NCI-H187 treated with DMSO at 0.1 percent for 48 hours (cell line): Measurements from ENCODE around the gene UPP2.

Experiments
- DNase-seq: peaks from one replicate; lab custom pipeline; 2025; lab: John Stamatoyannopoulos, UW

Gene UPP2

DNA sequence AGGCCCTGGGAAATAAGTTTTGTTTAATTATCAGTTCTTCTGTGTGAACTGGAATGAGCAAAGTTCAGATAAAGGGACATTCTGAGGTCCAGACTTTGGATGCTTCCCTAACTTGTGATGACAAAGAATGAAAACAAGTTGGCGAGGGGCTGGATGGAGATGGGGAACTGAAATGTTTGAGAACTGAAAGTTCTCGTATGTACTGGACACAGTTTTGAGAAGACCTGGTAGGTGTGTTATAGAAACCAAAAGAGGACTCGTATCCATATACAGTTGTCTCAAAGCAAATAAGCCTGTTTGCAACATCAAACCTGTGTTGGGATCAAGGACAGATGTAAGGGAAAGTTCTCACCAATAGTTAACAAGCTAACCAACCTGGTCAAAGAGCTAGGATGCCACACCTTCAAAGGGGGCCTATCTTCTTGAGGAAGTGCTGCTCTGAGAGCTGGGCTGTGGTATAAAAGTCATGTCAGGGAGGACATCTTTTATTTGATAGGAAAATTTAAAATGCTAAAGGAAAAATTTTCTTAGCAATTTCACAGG lies at the start of gene UPP2:
UPP2 (plus strand) TSS at position 493 of the 543 bp plus-strand sequence. CDS start 188 bp downstream, outside the sequence.
- DNase-seq, result no peak

DNA sequence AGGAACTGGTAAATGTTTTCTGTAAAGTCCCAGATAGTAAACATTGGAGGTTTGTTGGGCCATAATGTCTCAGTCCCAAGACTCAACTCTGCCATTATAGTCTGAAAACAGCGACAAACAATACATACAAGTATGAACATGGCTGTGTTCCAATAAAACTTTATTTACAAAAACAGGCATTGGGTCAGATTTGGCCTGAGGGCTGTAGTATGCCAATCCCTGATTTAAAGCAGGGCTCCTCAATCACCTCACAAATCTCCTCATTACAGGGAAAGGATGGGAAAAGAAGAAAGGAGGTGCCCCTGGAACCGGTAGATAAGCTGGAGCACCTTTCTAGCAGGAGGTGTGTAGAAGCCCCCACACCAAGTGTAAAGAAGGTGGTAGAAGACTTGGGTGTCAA lies 48.9 kb upstream of the UPP2 start:
- no peak for DNase-seq

DNA sequence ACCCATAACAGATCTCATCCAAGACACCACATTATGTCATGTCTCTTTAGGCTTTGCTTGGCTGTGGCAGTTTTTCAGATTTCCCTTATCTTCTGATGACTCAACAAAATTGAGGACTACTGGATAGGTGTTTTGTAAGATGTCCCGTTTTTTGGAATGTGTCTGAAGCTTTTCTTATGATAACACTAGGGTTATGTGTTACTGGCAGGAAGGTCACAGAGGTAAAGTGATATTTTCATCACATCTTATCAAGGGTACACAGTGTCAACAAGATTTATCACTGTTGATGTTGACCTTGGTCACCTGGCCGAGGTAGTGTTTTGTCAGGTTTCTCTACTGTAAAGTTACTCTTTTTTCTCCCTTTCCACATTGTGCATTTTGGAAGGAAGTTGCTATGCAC lies 44.8 kb upstream of the UPP2 start:
- no peak for DNase-seq

DNA sequence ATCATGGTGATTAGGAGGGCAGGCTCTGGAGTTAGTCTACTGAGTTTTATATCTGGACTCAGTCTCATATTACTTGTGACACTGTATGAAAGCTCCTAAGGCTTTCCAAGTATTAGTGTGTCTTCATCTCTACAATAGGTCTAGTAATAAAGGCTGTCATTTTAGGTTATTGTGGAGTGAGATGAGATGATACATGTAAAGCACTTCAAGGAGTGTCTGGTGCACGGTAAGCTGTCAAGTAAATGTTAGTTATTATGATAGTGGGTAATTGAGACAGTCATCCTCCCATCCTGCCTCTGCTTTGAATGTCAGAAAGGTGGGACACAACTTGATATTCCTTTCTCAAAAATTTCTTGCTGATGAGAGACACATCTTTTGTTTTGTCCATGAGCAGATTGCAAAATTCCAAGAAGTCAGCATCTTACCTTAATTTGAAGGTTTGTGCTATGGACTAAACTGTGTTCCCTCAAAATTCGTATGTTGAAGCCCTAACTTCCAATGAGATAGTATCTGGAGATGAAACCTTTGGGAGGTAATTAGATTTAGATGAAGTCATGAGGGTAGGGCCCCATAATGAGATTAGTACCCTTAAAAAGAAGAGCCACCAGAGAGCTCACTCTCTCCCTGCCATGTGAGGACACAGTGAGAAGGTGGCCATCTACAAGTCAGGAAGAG lies 41.4 kb upstream of the UPP2 start:
- DNase-seq, result no peak

DNA sequence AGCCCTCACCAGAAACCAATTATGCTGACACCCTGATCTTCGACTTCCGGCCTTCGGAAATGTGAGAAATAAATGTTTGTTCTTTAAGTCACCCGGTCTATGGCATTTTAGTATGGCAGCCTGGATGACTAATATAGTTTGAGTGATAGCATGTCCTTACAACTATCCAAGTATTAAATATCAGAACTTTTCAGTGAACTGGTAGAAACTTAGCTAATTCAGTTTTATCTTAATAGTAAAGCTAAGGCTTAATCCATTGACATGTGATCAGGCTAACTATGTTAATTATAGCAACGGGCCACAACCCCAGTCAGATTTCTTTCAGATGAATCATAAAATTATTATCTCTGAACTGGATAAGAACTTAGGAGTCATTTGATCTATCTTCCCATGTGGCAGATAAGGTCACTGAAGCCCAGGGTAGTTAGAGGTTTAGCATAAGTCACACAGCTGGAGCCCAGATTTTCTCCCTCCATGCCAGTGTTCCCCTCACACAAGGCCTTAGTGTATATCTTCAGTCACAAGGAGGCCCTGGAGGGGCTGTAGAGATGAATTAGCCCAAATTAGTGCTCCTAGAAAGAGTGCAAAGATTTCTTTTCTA lies 40.7 kb upstream of the UPP2 start:
- no peak for DNase-seq

DNA sequence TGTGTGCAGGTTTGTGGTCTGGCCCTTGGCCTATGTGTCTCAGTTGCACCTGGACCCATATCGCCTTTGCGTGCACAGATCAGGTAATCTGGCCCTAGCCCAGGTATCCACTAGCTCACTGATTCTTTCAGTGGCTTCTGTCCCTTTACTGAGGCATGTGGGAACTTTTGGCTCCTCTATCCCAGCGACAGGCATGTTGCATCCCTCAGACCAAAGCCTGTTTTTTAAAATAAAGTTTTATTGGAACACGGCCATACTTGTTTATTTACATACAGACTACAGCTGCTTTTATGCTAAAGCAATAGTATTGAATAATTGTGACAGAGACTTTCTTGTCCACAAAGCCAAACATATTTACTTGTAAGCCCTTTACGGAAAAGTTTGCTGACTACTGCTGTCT lies 39.9 kb upstream of the UPP2 start:
- DNase-seq, result no peak

DNA sequence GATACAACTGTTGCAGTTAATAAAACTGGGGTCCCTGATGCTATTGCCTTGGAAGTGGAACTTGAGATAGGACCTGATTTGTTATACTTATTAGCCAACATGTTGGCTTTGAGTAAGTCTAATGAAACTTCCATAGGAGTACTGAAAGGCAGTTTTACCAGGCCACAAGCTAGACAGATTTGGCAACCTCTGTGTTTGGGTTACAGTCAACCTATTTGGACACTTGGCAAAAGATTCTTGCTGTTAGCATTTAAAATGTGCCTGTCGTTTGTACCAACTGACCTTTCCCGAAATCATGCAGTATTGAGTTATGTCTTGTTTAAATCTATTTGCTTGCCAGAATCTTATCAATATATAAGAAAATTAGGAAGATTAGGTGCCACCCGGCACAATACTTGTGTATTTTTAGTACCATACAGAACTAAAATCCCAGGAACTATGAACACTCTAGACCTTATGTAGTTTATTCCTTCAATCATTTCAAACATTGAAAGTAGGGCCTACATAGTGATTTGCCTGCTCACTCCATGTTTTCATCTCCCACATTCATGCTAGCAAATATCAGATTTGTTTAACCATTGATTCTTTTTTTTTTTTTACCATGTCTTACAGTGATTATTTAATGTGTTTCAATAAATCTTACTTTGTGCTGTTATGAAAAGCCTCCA lies 35.5 kb upstream of the UPP2 start:
- DNase-seq, result no peak

DNA sequence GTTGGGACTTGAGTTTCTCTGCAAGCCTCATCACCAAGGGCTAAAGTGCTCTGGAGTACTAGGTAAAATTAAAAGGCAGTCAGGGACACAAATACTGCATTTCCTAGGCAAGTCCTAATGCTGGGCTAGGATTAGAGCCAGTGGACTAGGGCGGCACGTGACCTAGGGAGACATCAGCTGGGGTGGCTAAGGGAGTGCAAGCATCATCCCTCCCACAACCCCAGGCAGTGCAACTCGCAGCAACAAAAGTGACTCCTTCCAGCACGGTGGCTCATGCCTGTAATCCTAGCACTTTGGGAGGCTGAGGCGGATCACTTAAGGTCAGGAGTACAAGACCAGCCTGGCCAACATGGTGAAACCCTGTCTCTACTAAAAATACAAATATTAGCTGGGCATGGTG lies 30.7 kb upstream of the UPP2 start:
- DNase-seq, result no peak

DNA sequence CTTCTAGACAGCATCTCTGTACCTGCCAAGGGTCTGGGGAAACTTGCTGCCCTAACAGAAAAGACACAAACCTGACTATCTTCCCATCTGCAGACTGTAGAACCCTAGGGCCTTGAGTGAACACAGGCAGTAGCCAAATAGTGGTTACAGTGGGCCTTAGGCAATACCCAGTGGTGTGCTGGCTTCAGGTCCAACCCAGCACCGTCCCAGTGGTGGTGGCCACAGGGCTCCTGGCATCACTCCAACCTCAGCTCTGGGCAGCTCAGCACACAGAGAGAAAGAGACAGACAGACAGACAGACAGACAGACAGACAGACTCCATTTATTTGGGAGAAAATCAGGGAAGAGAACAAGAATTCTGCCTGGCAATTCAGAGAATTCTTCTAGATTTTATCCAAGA lies 29.3 kb upstream of the UPP2 start:
- DNase-seq, result no peak

DNA sequence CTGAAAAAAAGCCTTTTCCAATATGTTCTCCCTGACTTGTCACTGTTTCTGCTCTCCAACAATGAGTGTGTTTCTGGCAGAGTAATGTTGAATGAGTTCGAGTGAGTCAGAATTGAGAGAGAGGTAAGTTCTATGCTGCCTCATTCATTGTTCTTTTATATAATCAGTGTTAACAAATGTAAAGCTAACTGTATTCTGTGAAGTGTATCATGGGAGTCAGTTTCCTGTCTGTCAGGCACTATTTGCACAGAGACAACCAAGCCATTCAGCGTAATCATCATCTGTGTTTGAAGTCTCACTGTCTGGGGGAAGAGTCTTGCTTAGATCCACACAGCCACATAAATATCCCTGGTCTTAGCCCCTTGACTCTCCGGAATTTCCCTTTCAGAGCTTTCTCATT lies 22.0 kb upstream of the UPP2 start:
- no peak for DNase-seq

DNA sequence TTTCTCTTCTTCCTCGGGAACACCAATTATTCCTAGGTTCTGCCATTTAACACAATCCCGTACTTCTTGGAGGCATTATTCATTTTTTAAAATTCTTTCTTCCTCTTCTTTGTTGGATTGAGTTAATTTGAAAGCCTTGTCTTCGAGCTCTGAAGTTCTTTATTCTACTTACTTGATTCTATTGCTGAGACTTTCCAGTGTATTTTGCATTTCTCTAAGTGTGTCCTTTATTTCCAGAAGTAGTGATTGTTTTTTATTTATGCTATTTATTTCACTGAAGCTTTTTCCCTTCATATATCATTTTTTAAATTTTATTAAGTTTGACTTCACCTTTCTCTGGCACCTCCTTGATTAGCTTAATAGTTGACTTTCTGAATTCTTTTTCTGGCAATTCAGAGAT lies 13.6 kb upstream of the UPP2 start:
- DNase-seq, result no peak

DNA sequence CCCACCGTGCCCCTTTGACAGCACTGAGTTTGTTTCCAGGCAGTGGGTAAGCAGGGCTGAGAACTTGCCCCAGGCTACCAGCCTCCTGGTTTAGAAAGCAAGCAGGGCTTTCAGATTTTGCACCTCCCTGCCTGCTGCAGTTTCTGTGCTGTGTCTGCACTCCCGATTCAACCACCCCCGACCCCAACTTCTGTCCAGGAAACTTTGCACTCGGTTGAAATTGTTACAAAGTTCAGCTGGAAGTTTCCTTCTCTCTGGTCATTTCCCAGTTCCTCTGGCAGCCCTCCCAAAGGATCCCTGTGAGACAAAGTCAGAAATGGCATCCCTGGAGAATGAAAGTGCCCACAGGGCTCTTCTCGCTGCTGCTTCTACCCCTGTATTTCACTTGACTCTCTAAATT lies 12.4 kb upstream of the UPP2 start:
- DNase-seq, result no peak

DNA sequence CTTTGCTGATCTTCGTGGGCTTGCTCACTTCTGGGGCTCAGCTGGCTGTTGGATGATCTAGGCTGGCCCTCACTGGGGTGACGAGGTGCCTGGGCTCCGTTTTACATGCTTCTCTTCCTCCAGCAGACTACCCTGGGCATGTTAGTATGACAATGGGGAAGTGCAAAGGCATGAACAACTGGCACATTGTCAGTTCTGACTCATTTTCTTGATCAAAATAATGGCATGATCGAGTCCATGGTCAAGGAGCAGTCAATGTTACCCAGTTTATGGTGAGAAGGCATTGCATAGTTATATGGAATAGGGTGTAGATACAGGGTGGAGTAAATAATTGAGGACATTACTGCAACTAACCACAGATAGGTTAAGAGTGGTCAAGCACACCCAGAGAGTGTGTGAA lies 10.0 kb upstream of the UPP2 start:
- no peak for DNase-seq

DNA sequence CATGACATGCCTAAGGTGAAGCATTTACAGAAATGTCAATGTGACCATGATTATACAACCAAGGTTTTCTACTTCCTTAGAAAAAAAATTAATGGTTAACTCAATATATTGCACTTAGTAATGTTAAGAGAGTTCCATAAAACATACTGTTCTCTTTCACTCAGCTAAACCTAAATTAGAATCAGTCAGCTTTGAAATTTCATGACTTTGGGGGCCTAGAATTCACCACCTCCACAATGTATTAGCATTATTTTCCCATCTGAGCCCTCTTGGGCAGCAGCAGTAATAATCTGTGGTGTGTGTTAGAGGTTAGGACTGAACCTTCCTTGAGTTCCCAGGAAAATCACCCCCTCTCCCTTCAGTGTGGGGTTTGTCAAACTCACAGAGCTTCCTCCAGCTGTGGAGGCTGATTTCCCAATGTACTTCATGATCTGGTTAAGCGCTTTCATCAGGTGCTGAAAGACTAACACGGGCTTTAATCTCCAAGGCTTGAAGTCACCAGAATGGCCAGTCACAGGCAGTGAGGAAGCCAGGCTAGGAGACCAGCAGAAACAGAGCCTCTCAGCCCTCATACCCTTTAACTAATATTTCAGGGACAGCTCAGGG lies 7.1 kb upstream of the UPP2 start:
- no peak for DNase-seq

DNA sequence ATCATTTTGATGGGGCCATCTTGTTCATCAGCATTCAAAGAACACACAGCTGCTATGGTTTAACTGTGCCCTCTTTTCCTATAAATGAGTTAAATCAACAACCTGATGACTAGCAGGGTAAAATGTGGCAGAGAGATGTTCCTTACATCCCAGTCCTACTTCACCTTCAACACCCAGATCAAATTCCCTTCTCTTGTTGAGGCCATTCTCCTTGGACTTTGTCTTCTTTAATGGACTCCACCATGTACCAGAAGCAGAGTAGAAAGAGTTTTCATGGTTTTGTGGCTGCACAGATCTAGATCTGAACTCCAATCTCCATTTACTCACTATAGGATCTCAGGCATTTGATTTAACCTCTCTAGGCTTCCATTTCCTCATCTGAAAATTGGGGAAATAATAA lies 6.4 kb upstream of the UPP2 start:
- DNase-seq, result no peak

DNA sequence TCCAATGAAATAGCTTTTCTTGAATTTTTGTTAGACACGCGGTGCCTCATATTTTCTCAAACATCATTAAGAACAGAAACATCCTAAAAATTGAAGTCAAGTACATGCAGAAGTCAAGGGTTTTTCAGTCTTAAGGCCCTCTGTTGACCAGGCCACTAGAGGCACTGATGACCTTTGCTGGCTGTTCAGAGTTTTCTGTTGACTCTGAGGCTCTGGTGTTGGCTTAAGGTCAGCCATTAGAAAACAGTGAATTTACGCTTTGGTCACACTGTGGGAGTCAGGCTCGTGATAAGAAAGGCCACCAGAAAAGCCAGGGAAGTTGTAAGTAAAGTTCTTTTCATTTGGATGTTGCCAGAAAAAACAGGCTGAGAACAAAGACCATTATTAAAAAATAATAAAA lies 5.8 kb upstream of the UPP2 start:
- DNase-seq, result no peak

DNA sequence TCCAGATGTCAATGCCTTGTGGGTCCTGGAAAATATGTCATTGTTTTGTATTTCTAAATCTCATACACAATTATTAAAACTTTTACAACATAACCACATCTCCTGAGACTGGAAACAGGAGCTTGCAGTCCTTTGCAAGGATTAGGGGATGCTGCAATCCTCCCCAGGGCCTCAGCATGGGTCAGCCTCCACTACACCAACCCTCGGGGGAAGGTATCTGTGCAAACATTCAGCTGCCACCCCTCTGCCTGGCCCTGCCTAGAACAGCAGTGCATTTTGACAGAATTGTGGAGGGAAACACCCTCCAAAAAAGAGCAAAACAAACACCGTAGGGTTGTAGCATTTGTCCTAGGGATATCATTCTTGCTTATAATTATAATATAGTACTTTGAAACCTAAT lies 4.2 kb upstream of the UPP2 start:
- DNase-seq, result no peak

DNA sequence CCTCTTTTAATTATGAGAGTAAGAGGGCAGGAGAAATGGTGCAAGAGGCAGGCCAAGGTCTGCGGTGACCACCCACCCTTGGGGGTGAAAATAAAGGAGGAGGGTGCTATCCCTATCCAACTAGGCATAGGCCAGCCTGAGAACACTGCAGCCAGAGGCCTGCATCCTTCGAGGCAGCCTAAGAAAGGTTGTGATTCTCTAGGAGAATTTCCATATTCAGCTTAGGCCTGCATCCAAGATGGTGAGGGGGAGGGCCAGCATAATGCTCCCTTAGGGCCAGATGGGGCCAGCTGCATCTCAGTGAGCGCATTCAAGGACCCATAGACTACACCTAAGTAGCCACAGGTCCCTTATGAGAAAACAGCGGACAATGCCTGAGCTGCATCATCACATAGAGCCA lies 3.5 kb upstream of the UPP2 start:
- DNase-seq, result no peak

DNA sequence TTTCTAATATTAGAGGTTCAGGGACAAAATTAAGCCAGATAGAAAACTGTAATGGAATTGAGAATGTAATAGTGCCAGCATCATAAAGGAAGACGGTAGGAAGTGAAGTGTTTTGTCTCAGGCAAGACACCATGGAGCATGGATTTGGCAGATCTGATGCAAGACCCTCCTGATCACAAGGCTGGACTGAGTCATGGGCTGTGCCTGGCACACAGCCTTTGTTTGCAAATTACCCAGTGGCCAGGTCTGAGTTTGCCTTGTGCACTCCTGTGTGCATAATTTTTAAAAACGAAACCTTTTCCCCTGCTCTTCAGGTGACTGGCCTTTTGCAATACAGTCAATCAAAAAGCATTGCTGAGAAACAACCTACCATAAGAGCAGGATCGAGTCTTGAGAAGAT lies 2.0 kb upstream of the UPP2 start:
- no peak for DNase-seq

DNA sequence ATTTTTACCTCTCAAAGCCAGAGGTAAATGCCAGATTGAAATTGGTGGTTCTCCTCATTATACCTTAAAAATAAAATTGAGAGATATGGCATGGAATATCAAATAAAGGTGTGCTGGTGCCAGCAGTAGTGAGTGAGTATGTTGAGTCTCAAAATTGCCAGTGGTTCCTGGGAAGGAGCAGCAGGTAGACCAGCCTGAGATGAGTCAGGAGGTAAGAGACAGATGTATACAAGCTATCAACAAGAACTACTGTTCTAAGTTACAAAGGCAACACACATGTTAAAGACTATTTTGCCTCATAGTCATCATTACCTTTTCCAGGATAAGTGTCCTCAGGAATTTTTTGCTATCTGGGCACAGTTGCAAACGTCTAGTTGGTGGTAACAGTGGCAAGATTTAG lies 1.3 kb upstream of the UPP2 start:
- no peak for DNase-seq

DNA sequence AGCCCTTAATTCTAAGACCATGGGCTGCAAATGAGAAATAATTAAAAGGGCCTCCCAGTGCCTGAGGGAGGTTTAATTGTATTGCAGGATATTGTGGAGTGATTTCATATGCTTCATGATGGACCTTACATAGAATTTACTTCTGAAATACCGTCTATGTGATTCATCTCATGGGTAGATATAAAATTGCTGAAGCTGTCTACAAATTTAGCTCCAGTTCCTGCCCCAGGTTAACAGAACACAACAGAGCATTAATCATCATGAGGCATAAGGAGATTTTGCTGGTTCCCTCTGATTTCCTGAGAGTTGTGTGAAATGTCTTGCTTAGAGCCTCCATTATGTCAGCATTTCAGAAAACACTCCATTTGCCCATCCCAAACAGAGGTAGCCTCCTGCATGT lies 770 bp downstream of the UPP2 start:
- DNase-seq, result no peak

DNA sequence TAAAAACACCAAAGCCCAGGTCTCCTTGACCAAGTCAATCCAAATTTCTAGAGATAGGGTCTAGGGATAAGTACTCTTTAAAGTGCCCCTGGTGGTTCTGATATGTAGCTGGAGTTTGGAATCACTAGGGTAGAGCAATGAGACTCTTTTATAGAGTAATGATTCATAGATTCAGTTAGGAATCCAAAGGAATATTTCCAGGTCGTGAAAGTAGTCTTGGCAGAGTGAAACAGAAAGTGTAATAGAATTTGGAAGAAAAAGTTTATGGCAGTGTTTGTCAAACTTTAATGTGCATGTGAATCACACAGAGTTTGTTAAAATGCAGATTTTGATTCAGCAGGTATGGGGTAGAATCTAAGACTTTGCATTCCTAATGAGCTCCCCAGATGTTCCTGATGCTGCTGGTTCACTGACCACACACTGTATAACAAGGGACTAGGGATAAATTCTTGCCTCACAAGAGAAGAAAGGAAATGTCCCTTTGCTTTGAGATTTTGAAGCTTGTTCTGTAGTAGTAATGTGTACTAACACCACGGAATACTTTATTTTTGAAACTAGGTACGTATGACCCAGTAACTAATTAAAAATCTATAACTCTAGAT lies 1.8 kb downstream of the UPP2 start:
- no peak for DNase-seq

DNA sequence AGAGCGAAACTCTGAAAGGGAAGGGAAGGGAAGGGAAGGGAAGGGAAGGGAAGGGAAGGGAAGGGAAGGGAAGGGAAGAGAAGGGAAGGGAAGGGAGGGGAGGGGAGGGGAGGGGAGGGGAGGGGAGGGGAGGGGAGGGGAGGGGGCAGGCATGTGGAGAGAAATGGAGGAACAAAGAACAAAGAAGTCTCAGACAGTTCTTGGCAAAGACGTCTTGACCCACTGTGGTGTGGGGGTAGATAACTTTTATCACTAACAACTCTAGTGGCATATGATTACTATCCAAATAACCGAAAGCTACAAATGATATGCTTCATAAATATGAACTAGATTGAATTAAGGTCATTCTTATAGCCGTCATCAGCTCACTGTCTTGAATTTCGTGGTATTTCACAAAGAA lies 3.2 kb downstream of the UPP2 start:
- no peak for DNase-seq
